K562 (cell line): Measurements from ENCODE around the gene AGRN. TPM values are rescaled to one million over a fixed set of nuclear protein-coding genes. Genes with fewer than 3 reads are reported as not detected.

ENCODE experiments used
- BMI1 ChIP-seq: fragments of 150-350 bp; IDR thresholded peaks from 2 replicates; pipeline ENCODE4 v1.6.1; 2014; ENCODE audit warnings: low read length
- CC2D1A ChIP-seq: fragments of 450-650 bp; IDR thresholded peaks from 2 replicates; pipeline ENCODE4 v1.6.1; 2017; ENCODE audit warnings: mild to moderate bottlenecking
- DIDO1 ChIP-seq: fragments of 450-650 bp; IDR thresholded peaks from 2 replicates; pipeline ENCODE4 v1.6.1; 2016; ENCODE audit warnings: low read depth, missing biosample characterization, missing genetic modification characterization
- E4F1 ChIP-seq: fragments of 250-450 bp; sonication (Bioruptor Pico); IDR thresholded peaks from 2 replicates; pipeline ENCODE4 v1.5.0; 2021; ENCODE audit warnings: mild to moderate bottlenecking, borderline replicate concordance
- GTF2F1 ChIP-seq: IDR thresholded peaks from 2 replicates; pipeline ENCODE4 v1.6.1; 2011; ENCODE audit warnings: low read depth, low read length, improper control_type of control experiment
- HNRNPUL1 ChIP-seq: fragments of 200-400 bp; formaldehyde crosslinking; IDR thresholded peaks from 2 replicates; pipeline ENCODE4 v1.6.1; 2017; ENCODE audit warnings: low read length
- LEF1 ChIP-seq: fragments of 450-650 bp; IDR thresholded peaks from 2 replicates; pipeline ENCODE4 v1.6.1; 2016; ENCODE audit warnings: mild to moderate bottlenecking
- MAFF ChIP-seq: IDR thresholded peaks from 2 replicates; pipeline ENCODE4 v1.6.1; 2012; ENCODE audit warnings: low read length, improper control_type of control experiment
- MEF2A ChIP-seq: IDR thresholded peaks from 2 replicates; pipeline ENCODE4 v1.6.1; 2011; ENCODE audit warnings: low read depth, mild to moderate bottlenecking, low read length, moderate library complexity; ENCODE audit not compliant: control insufficient read depth
- NBN ChIP-seq: fragments of 450-650 bp; IDR thresholded peaks from 2 replicates; pipeline ENCODE4 v1.6.1; 2016; ENCODE audit warnings: low read depth, mild to moderate bottlenecking
- NFIX ChIP-seq: fragments of 250-450 bp; sonication (Bioruptor Pico); IDR thresholded peaks from 2 replicates; pipeline ENCODE4 v1.4.0; 2020; ENCODE audit warnings: low read depth, mild to moderate bottlenecking, moderate library complexity
- PCBP2 ChIP-seq: fragments of 200-400 bp; formaldehyde crosslinking; IDR thresholded peaks from 2 replicates; pipeline ENCODE4 v1.6.1; 2018; ENCODE audit warnings: low read length, low read depth, mild to moderate bottlenecking, moderate library complexity; ENCODE audit not compliant: poor library complexity, severe bottlenecking
- POLR2H ChIP-seq: IDR thresholded peaks from 2 replicates; pipeline ENCODE4 v1.6.1; 2016; ENCODE audit warnings: missing genetic modification characterization, low read depth, mild to moderate bottlenecking, control low read depth, missing compliant biosample characterization, moderate library complexity
- RBM14 ChIP-seq: fragments of 200-400 bp; formaldehyde crosslinking; IDR thresholded peaks from 2 replicates; pipeline ENCODE4 v1.6.1; 2018; ENCODE audit warnings: low read depth, mild to moderate bottlenecking, low read length, moderate library complexity, borderline replicate concordance; ENCODE audit not compliant: insufficient read depth
- RBM22 ChIP-seq: fragments of 200-400 bp; formaldehyde crosslinking; IDR thresholded peaks from 2 replicates; pipeline ENCODE4 v1.6.1; 2018; ENCODE audit warnings: low read length, low read depth; ENCODE audit not compliant: poor library complexity, severe bottlenecking
- SMAD1 ChIP-seq: fragments of 150-350 bp; IDR thresholded peaks from 2 replicates; pipeline ENCODE4 v1.6.1; 2014; ENCODE audit warnings: low read length, low read depth; ENCODE audit not compliant: partially characterized antibody
- STAT5A ChIP-seq: IDR thresholded peaks from 2 replicates; pipeline ENCODE4 v1.6.1; 2012; ENCODE audit warnings: low read length, inconsistent platforms, borderline replicate concordance
- TCF7L2 ChIP-seq: fragments of 150-350 bp; IDR thresholded peaks from 2 replicates; pipeline ENCODE4 v1.6.1; 2016; ENCODE audit warnings: low read depth, mild to moderate bottlenecking, low read length, moderate library complexity
- ZKSCAN8 ChIP-seq: fragments of 200-800 bp; sonication (Bioruptor generic); IDR thresholded peaks from 2 replicates; pipeline ENCODE4 v1.6.1; 2016; ENCODE audit warnings: missing genetic modification characterization, missing compliant biosample characterization
- ZNF592 ChIP-seq: fragments of 450-650 bp; IDR thresholded peaks from 2 replicates; pipeline ENCODE4 v1.6.1; 2017; ENCODE audit warnings: antibody characterized with exemption, mild to moderate bottlenecking
- polyA plus RNA-seq, 8 experiments: library from polyadenylated mRNA; depleted of rRNA in 4 of 8; stranded (reverse) in 5 of 8; unstranded in 3 of 8; fragments of >200 nt; fragmentation: Nextera tagmentation in 2 of 8; fragmentation: Illumina TruSeq in 1 of 8; extraction: Ambion mirVana in 2 of 8; extraction: Trizol in 1 of 8; gene quantifications; 2 replicates each; pipeline versions ENCODE4 v1.2.1 to v1.2.3, GENCODE V29; 2011 to 2014; ENCODE audit warnings: inconsistent platforms in 1 of 8, missing spikeins in 1 of 8
- total RNA-seq, 7 experiments: library from RNA; depleted of rRNA in 6 of 7; stranded (reverse); fragments of >200 nt in 6 of 7; fragmentation: Illumina TruSeq in 2 of 7; extraction: Trizol in 2 of 7; gene quantifications; 2 replicates each; pipeline versions ENCODE4 v1.2.1 to v1.2.3, GENCODE V29; 2011 to 2021; ENCODE audit warnings: low replicate concordance in 1 of 7

The AGRN gene
- total and polyA plus RNA-seq, 9 of the 15 experiments (the other 6 are each of a cell fraction or from before 2014, with no cell fraction given) = 0.04 to 111 (median 18.1) TPM

DNA sequence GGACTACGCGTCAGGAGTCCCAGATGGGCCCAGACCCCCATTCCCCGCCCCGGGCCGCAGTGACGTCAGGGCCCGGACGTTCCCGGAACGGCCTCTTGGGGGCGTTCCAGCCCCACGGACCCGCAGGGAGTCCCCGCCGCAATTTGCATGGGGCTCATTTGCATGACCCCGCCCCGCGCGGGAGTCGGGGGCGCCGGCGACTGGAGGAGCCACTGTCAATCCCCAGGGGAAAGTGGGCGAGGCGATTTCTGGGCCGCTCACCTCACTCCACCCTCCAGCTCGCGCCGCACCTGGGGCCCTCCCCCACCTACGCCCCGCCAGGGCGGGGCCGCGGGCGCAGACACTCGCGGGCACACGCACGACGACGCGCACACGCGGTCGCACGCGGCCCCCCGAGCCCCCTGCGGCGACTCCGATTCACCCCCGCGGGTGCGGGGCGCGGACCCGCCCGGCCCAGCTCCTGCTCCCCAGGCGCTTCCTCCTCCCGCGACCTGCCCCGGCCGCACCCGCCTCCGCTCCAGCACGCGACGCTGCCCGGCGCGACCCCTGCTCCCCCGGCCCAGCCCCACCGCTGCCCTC lies 13.2 kb downstream of the AGRN start (continued):
- TF ChIP-seq LEF1 = no peak
- no peak for TF ChIP-seq SMAD1
- no peak for TF ChIP-seq TCF7L2
- TF ChIP-seq NBN = no peak
- TF ChIP-seq MEF2A = no peak
- no peak for TF ChIP-seq RBM14
- no peak for TF ChIP-seq POLR2H
- TF ChIP-seq HNRNPUL1 = no peak
- no peak for TF ChIP-seq E4F1 (CRISPR knock-in tag)
- TF ChIP-seq NFIX = no peak
- no peak for TF ChIP-seq DIDO1 (tag)
- no peak for TF ChIP-seq BMI1
- TF ChIP-seq CC2D1A = peak; percentile 64; the same call in 1 of the 2 replicates
- no peak for TF ChIP-seq MAFF
- no peak for TF ChIP-seq PCBP2
- TF ChIP-seq ZKSCAN8 (CRISPR knock-in tag) = no peak
- no peak for TF ChIP-seq GTF2F1
- no peak for TF ChIP-seq STAT5A
- no peak for TF ChIP-seq RBM22
- TF ChIP-seq ZNF592 = no peak; the same call in 1 of the 2 replicates
